Upper lobe of left lung (tissue), 4 donors: ENCODE measurements around the gene TMEM181.

Experiments used
- POLR2A ChIP-seq, 4 donors: fragments of 450-650 bp; IDR thresholded peaks; one replicate each; pipeline ENCODE4 v1.5.1; 2016 to 2017; ENCODE audit warnings: antibody characterized with exemption in 4 of 4, mild to moderate bottlenecking in 2 of 4
- TF ChIP-seq, protein P1 (sequence below), 6 experiments: fragments of 450-650 bp in 4 of 6; fragments of 200-600 bp in 2 of 6; sonication (generic) in 2 of 6; IDR thresholded peaks; one replicate each; pipeline ENCODE4 v1.5.1; 2016 to 2019; ENCODE audit warnings: antibody characterized with exemption in 6 of 6

DNA sequence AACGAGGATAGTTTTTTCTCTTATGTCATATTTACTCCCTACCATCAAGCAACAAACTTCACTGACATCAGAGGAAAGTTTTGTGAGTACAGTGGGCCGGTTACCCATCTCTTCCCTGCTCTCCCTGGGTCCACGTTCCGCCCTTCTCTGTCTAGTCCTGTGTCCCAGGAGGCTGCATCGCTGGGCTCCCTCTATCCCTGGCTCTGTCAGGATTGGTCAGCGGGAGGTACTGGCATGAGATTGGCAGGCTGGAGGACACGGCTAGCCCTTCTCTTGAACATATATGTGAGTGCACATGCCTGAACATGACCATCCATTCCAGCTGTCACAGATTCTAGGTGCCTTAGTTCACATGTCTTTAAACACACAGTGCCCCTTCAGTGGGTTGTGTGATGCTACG, 30.3 kb upstream of the TMEM181 start:
- TF ChIP-seq, protein P1, sequence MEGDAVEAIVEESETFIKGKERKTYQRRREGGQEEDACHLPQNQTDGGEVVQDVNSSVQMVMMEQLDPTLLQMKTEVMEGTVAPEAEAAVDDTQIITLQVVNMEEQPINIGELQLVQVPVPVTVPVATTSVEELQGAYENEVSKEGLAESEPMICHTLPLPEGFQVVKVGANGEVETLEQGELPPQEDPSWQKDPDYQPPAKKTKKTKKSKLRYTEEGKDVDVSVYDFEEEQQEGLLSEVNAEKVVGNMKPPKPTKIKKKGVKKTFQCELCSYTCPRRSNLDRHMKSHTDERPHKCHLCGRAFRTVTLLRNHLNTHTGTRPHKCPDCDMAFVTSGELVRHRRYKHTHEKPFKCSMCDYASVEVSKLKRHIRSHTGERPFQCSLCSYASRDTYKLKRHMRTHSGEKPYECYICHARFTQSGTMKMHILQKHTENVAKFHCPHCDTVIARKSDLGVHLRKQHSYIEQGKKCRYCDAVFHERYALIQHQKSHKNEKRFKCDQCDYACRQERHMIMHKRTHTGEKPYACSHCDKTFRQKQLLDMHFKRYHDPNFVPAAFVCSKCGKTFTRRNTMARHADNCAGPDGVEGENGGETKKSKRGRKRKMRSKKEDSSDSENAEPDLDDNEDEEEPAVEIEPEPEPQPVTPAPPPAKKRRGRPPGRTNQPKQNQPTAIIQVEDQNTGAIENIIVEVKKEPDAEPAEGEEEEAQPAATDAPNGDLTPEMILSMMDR (IDR thresholded peaks at IDR 0.05), result no peak
- TF ChIP-seq POLR2A (IDR thresholded peaks at IDR 0.05), result no peak
